DLD1 (cell line): ENCODE measurements around the gene RAD23B.

Source experiments
- in situ Hi-C: cut with HindIII; loops from 2 replicates; pipeline ENCODE4 v1.10.0; 2017; ENCODE audit warnings: low sequenced_read_pairs

RAD23B gene

DNA sequence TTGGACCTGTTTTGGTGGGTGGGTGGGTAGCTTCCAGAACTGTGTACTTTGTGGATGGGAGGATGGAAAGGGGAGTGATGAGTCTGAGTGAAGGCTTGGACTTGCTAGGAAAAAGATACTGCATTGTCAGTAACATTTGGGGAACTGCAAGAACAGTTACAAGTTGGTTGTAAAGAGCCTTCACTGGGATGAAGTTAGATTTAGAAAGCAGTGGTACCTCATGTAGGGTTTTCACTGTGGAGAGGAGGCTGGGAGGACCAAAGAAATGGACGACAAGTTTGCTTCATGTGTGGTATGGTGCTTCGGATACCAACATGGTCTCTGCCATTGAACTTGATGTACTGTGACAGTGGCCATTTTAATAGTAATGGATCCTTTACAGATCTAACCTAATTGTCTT, 50.3 kb downstream of the RAD23B start:
- in situ Hi-C loops: no loop called here

DNA sequence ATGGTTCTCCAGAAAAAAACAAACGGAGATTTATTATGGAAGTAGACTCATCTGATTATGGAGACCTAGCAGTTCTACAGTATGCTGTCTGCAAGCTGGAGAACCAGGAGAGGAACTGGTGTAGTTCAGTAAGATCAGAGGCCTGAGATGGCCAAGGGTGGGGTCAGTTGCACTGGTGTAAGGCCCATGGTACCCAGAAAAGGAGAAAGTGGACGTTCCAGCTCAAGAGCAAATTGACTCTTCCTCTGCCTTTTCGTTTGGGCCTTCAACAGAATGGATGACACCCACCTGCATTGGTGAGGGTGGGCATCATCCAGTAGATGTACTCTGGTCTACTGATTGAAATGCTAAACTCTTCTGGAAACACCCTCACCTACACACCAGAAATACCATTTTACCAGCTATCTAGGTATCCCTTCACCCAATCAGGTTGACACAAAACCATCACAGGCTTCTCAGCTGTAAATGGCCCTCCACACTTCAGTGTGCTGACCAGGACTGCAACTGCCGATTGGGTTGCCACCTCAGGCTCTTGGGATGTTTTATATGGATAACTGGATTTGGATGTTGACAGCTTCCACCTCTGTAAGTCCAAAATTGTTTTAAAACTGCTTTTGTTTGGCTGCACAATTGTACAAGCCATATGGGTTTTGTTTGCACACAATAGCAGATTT, 51.2 kb downstream of the RAD23B start:
- in situ Hi-C loops: no loop called here

DNA sequence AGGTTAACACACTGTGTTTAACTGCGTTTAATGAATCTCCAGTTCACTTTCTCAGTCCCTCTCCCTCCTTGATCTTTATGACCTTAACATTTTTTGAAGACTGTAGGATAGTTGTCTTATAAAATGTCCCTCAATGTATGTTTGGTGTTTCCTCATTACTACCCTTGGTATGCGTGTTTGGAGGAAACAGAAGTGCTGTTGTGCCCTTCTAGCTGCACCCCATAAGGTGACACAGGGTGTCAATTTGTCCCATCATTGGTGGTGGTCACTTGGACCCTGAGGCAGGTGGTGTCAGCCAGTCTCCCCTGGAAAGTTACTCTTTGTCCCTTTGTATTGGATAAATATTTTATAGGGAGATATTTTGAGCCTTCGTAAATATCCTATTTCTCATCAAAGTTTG, 52.3 kb downstream of the RAD23B start:
- in situ Hi-C loops: no loop called here

DNA sequence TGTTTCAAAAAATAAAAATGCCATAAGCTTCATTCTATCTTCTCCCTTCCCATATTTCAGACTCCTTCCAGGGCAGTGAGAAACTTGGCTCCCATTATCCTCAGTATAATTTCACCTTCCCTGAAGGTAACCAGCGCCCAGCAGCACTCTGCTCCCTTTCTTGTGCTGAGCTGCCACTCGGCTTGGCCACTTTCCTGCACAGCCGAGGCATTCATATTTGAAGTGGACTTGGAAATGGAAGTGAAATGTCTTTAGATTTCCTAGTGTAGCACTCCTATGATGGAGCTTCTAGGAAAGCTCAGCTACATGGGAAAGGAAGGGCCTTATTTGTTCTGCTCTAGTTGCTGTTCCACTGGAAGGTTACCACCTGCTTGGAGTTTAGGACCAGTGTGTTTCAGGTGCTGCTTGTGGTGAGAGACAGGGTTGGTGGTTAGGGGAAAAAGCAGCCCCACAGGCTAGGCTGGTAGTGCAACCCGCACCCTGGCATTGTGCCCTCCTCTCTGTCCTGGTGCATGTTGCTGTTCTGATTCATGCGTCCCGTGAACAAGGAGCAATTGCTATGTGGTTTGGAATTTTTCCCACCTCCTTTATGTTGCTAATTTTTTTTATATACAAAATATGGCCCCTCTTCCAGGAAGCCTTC, 53.8 kb downstream of the RAD23B start:
- in situ Hi-C loops: no loop called here

DNA sequence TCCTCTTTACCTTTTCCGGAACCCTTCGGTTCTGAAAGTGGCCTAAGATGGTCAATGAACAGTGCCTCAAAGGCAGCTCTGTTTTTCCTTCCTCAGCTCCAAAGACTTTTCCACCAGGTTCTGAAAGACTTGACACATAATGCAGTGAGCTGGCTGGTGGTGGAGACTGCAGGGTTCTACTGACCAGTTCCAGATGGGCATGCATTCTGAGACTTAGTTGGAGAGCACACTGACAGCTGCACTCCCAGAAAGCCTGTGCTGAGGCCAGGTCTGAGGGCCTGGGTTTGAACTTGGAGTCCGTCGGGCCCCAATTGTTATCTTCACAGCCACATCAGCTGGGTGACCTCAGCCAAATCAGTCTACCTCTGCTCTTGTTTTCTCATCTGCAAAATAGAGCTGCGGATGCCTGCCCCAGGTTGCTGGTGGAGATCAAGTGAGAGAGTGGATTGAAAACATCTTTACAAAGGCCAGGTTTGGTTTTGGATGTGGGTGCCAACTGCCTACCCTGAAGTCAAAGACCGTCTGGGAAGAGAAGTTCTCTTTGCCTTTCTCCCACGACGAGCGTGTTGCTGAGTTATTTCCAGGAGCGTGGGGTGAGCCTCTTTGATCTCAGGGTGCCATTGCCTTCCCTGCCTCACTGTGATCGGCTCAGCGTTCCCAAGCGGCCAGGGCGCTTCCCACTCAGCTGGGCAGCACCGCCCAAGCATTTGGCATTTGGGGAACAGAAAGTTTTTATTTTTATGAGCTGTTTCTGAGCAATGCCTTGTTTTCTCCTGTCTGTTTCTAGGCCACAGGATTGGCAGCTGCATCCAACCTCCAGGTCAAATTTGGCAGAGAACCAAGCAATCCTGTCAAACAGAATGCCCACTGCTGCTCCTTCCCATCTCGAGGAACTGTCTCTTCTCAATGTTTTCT, 54.9 kb downstream of the RAD23B start:
- in situ Hi-C loops: no loop called here

DNA sequence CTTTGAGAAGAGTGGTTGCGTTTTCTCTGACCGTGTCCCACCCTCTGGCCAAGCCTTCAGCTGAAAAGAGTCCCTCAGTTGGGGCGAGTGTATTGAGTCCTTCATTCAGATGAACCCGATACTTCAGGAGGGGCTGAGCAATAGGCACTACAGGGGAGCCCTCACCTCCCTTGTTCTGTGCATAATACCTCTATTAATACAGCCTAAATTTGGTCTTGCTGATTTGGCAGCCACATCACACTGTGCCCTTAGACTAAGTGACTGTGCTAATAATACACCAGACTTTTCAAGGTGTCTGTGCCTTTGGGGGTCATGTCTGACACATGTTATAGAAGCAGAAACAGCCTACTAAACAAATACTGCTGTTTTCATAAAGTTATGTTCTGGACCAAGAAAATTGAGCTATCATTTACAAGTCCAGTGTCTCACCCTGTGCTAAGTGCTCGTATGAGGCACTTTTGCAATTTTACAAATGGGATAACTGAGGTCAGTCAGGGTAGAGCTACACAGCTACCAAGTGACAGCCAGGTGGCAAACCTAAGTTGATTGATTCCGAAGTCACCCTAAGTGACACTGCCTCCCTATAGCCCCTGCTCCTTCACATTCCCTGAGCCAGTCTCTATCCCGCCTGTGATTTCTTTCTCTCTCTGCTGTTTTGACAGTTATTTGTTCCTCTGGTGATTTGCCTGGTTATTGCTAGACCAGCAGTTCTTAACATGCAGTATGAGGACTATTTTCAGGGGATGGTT, 56.0 kb downstream of the RAD23B start:
- in situ Hi-C loops: no loop called here

DNA sequence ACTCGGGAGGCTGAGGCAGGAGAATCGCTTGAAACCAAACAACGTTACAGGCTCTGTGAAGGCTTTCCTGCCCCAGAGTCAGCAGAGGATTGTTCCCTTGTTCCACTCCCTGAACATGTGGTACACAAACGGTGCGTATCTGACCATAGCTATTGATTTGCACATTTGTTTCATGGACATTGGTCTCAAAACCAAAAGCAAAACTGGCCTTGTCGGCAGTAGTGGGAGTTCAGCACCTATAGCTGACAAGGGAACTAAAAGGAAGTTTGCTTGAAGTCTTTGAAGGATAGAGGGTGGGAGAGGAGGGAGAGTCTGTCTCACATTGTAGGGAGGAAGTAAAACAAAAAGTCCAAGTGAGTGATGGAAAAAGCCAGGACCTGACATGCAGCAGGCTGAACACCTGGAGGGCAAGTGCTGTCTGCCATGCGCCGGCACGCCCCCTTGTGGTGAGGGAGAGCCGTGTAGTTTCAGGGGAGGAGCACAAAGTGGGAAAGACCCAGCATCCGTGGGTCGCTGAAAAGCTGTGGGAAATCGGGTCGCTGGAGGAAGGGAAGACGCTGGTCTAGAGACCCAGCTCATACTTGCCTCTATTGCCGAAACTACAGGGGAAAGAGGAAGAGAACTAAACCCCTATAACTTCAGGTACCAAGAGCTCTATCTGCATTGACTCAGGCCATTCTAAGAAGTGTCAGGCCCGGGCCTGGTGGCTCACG, 58.0 kb downstream of the RAD23B start:
- in situ Hi-C loops: no loop called here

DNA sequence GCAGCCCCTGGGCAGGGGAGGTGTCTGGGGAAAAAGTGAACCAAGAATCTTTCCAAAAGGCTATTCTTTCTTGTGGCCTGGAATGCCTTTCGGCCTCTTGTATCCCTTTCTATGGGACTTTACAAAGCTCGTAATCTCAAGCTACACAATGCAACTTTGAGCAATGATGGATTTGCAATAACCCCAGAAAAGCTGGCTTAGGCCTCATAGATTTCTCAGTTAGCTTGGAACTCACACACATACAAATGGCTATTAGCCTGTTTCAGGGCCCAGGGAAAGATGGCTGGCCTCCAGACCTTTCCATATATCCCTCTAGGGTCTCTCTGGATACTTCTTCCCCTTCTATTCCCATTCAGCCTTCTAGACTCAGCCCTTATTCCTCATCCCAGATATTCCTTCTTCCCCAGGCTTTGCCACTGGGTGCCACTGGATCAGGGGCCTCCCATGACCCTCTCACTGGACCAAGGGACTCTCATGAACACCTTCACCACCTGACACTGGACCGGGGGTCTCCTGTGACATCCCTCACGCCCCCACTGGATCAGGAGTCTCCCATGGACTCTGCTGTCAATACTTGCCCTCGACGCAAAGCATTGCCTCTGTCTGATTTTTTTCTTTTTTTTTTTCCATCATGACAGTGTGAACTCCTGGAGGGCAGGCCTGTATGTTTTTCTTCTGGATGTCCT, 59.5 kb downstream of the RAD23B start:
- in situ Hi-C loops: no loop called here

DNA sequence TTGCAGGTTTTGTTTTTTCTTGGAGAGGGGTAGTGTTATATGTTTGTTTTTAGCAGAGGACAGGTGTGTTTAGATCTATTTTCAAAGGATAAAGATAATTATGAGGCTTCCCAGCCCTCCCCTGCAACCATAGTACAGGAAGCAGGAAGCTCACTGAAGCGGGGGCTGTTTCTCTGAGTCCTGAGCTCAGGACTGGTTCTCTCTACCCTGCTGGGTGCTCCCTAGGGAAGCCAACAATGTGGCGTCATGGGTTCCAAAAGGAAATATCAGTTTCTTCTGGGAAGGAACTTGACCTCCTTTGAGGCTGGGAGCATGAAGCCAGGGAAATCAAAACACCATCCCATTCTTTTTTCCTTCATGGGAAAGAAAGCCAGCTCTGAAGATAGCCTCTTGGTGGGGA, 62.2 kb downstream of the RAD23B start:
- in situ Hi-C loops: no loop called here

DNA sequence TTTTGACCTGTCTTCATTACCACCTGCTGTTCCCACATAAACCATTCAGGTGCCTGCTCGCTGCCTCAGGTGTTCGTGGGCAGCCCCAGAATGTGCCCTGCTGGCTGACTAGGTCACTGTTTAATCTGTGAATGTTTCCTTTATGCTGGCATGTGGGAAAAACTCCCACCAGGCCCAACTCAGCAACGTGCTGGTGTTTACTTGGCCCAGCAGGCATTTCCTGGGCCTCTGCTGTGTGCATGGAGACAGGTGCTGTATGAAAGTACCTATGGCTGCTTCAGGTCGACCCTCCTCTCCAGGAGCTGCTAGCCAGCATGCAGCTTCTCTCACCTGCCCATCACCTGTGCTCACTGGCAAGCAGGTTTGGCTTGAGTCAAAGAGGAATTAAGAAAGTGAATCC, 65.8 kb downstream of the RAD23B start:
- in situ Hi-C loops: no loop called here

DNA sequence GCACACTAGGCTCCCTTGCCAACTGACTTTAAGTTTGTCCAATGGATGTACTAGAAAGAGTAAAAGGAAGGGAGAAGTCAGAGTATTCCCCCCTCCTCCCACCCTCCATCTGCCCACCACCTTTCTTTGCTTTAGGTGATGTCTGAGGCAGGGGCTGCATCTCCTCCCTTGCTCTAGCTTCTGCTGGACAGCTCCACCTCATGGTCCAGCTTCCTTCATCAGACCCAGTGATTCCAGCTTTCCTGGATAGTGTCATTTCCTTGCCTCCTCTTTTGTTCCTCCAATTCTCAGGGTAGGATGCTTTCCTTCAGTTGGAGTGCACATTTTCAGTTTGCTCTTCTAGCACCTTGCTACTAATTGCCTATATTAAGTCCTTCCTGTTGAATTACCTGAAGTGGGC, 67.4 kb downstream of the RAD23B start:
- in situ Hi-C loops: no loop called here

DNA sequence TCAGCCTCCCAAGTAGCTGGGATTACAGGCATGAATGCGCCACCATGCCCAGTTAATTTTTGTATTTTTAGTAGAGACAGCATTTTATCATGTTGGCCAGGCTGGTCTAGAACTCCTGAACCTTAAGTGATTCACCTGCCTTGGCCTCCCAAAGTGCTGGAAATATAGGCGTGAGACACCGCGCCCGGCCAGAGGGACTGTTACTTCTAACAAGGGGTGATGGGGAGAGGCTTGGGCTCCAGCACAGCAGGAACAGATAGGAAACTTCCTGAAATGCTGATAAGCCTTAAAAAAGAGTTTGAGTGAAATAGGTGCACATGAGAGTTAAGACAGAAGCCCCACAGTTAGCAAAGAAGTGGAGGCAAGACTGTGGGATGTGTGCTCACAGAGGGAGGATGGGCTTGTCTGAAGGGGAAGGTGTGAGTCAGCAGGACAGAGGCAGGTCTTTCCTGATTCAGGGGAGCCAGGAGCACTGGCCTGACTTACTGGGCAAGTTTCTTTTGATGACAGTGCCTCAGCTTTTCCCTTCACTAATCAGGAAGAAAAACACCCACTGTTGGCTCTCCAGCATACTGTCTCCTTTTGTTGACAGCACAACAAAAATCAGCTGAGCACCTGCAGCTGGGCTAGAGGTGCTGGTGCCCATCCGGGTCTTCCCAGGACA, 68.4 kb downstream of the RAD23B start:
- in situ Hi-C loops: no loop called here

DNA sequence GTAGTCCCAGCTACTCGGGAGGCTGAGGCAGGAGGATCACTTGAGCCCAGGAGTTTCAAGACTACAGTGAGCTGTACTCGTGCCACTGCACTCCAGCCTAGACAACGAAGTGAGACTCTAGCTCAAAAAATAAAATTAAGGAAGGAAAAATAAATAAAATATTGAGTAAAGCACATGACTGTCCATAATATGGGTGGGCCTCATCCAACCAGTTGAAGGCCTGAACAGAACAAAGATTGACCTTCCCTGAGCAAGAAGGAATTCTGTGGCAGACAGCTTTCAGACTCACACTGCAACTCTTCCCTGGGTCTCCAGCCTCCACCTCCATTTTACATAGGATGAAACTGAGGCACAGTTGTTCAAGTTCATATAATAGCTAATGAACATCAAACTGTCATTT, 72.3 kb downstream of the RAD23B start:
- in situ Hi-C loops: no loop called here

DNA sequence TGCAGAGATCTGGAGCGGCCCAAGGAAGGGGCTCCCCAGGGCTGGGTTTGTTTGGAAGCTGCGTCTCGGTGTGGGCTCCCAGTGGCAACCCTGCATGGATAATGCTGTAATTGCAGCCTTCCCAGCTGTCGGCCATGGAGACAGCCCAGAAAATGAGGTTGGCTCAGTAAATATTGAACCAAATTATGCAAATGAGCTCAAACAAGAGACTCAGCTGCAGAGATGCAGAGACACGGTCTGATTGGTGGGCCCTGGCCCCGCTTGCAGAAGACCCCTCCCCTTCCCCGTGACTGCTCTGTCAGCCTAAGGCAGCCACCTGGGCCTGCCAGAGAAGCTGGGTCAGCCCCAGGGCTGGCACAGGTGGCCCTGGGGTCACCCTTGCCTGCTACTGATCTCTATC, 75.9 kb downstream of the RAD23B start:
- in situ Hi-C loops: no loop called here

DNA sequence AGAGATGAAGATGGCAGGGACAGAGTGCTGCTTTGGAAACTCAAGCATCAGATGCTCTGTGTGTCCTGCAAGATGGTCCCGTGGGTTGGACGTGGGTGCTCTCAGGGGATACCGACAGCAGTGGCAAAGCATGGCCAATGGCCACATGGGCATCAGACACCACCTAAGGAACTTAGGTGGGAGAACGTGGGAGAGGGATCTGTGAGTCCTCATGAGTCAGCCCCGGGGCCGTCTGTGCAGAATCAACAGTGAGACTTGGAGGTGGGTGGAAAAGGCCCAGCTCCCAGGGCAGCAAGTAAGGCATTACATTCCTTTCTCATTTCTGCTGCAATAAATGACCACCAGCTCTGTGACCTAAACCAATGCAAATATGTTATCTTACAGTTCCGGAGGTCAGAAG, 77.0 kb downstream of the RAD23B start:
- in situ Hi-C loops: no loop called here

DNA sequence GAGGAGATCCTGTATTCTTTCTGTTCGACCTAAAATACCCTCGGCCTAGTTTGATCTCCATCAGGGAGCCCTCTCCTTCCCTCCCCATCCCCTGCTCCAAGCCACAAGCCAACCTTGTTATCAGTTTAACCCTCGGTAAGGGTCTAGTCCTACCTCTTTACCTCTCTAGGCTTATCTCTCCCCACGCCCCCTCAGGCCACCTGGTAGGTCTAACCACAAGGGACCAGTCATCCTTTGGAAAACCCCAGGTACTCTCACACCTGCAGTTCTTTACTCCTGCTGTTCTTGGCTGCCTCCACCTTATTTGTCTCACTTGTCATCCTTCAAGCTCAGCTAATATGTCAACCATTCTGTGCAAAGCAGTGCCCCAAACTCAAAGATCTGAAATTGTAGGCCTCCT, 78.7 kb downstream of the RAD23B start:
- in situ Hi-C loops: no loop called here

DNA sequence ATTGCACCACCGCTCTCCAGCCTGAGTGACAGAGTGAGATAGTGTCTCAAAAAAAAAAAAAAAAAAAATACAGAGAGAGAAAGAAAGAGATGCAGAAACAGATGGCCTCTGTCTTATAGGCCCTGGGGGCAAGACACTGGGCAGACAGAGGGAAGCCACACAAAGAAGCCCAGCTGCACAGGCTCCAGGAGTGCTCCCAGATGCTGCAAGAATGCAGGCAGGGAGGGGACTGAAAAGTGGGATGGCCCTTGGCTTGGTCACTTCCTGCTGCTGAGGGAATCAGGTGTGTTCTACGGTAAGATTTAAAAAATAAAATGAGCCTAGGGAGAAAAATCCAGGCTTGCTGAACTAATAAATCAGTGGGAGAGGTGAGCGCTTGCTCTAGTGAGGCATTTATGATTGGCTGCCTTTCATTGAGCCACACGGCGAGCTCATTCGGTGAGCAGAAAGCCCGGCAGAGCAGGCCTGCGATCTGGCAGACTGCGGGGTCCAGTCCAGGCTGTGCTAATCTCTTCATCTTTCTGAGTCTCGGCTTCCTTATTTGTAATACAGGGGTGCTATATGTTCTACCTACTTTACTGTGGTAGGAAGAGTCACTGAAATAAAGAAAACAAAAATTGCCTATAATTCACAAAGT, 80.6 kb downstream of the RAD23B start:
- in situ Hi-C loops: no loop called here

DNA sequence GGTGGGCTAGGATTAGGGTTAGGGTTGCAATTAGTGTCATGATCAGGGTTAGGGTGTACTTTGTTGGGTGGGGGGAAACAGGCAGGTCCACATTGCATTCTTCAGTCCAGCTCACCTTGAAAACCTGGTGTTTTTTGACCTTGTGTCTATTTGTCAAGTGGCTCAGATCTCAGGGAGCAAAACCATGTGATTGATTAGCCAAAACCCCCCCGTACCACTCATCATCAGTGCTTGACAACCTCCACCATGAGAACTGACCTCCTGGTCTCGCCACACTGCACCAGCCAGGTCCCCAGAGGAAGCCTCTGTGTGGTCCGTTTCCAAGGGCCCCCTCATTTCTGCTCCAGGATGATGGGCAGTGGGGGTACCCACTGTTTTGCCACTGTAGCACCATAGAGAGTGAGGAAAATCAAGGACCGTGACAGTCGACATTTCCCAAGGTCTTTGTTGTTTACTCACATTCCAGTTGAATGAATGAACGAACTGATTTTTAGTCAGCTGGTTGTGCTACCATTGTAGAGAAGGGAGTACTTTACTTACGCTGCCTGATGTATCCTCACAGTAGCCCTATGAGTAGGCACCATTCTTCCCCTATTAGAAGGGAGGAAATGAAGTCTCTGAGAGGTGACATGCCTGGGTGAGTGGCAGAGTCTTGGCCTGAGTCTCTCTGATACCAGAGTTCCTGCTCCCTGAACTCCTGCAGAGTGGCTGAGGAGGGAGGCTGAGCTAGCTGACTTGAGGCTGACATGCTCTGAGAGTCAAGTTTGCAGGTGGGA, 84.8 kb downstream of the RAD23B start:
- in situ Hi-C loops: no loop called here
